ENCODE measurements around the gene PDGFRA.
A peak's percentile ranks its signal among the peaks of the same experiment; 100 is the strongest.
"Not testable (repeated sequence)": the region's sequence is repeated elsewhere in the genome, so short reads cannot be mapped to it uniquely, and the experiment has no call there.

Gene PDGFRA

GRCh38 chr4:54322818-54323417 is 93.8 kb downstream of the PDGFRA start:
- TF ChIP-seq CTCF (IDR thresholded peaks at IDR 0.05): peak; percentile 41
- H3K27ac ChIP-seq: no peak overlapping the region
- no peaks in the 10 kb centered on the region for H3K79me2 ChIP-seq
- no peaks in the 10 kb centered on the region for H3K9me3 ChIP-seq (ENCODE audit: control insufficient read depth, low read length)
- H3K4me2 ChIP-seq (ENCODE audit: low read length): no peak overlapping the region
- no peaks in the 10 kb centered on the region for H3K4me1 ChIP-seq
- H3K36me3 ChIP-seq (ENCODE audit: control insufficient read depth, insufficient read depth, low read length): no peaks in the 10 kb centered on the region
- H2AFZ ChIP-seq: no peak overlapping the region
- no peak overlapping the region for H3K4me3 ChIP-seq (ENCODE audit: low read depth, low read length)
- no peaks in the 10 kb centered on the region for H3K27me3 ChIP-seq (ENCODE audit: control insufficient read depth, insufficient read depth, low read length)
- H3K9ac ChIP-seq: no peak overlapping the region

GRCh38 chr4:54330896-54331295 is 101.8 kb downstream of the PDGFRA start:
- Histone ChIP-seq H3K4me1 (no peaks in the 10 kb centered on the region), H3K79me2 (no peaks in the 10 kb centered on the region), H3K9ac (no peak overlapping the region), H3K4me3 (ENCODE audit: low read depth, low read length) (no peak overlapping the region), H3K27ac (no peak overlapping the region), H3K4me2 (ENCODE audit: low read length) (no peak overlapping the region), H3K9me3 (ENCODE audit: control insufficient read depth, low read length) (no peaks in the 10 kb centered on the region), H3K36me3 (ENCODE audit: control insufficient read depth, insufficient read depth, low read length) (no peaks in the 10 kb centered on the region), H3K27me3 (ENCODE audit: control insufficient read depth, insufficient read depth, low read length) (no peaks in the 10 kb centered on the region), H2AFZ (no peak overlapping the region)
- TF ChIP-seq CTCF (IDR thresholded peaks at IDR 0.05): no peak

- no peaks in the 10 kb centered on the region for H3K9me3 ChIP-seq (ENCODE audit: control insufficient read depth, low read length)
- no peak overlapping the region for H2AFZ ChIP-seq
- H3K9ac ChIP-seq: no peak overlapping the region
- TF ChIP-seq CTCF (IDR thresholded peaks at IDR 0.05): no peak
- H3K27ac ChIP-seq: no peak overlapping the region
- H3K27me3 ChIP-seq (ENCODE audit: control insufficient read depth, insufficient read depth, low read length): no peaks in the 10 kb centered on the region
- H3K4me1 ChIP-seq: no peaks in the 10 kb centered on the region
- H3K4me3 ChIP-seq (ENCODE audit: low read depth, low read length): no peak overlapping the region
- H3K79me2 ChIP-seq: no peaks in the 10 kb centered on the region
- H3K36me3 ChIP-seq (ENCODE audit: control insufficient read depth, insufficient read depth, low read length): no peaks in the 10 kb centered on the region
- H3K4me2 ChIP-seq (ENCODE audit: low read length): no peak overlapping the region
Observed at GRCh38 chr4:54332542-54332941, 103.4 kb downstream of the PDGFRA start.

GRCh38 chr4:54333657-54334056 is 104.6 kb downstream of the PDGFRA start:
- TF ChIP-seq CTCF (IDR thresholded peaks at IDR 0.05): no peak
- Histone ChIP-seq H3K27me3 (ENCODE audit: control insufficient read depth, insufficient read depth, low read length) (no peaks in the 10 kb centered on the region), H3K4me1 (no peaks in the 10 kb centered on the region), H3K79me2 (no peaks in the 10 kb centered on the region), H3K9me3 (ENCODE audit: control insufficient read depth, low read length) (no peaks in the 10 kb centered on the region), H3K4me3 (ENCODE audit: low read depth, low read length) (no peak overlapping the region), H3K4me2 (ENCODE audit: low read length) (no peak overlapping the region), H3K27ac (no peak overlapping the region), H3K36me3 (ENCODE audit: control insufficient read depth, insufficient read depth, low read length) (no peaks in the 10 kb centered on the region), H3K9ac (no peak overlapping the region), H2AFZ (no peak overlapping the region)

GRCh38 chr4:54334769-54335168 is 105.7 kb downstream of the PDGFRA start:
- not testable (repeated sequence) for H3K4me1 ChIP-seq; H3K4me3 ChIP-seq (ENCODE audit: low read depth, low read length); H3K27ac ChIP-seq; H3K79me2 ChIP-seq; H3K9ac ChIP-seq; H3K4me2 ChIP-seq (ENCODE audit: low read length); H3K27me3 ChIP-seq (ENCODE audit: control insufficient read depth, insufficient read depth, low read length); H3K9me3 ChIP-seq (ENCODE audit: control insufficient read depth, low read length); H3K36me3 ChIP-seq (ENCODE audit: control insufficient read depth, insufficient read depth, low read length); H2AFZ ChIP-seq

Measured in parathyroid adenoma (tissue), 2 donors.